GM21576 (cell line): Measurements from ENCODE around the gene ELMOD1.
"Not testable (repeated sequence)": the region's sequence is repeated elsewhere in the genome, so short reads cannot be mapped to it uniquely, and the experiment has no call there.

Experiments used
- ATAC-seq: cut with Tn5 transposase; IDR thresholded peaks from one replicate; pipeline ENCODE4 v1.9.1; 2021; ENCODE audit warnings: mild to moderate bottlenecking, moderate library complexity; ENCODE audit not compliant: unreplicated experiment

Gene ELMOD1

DNA sequence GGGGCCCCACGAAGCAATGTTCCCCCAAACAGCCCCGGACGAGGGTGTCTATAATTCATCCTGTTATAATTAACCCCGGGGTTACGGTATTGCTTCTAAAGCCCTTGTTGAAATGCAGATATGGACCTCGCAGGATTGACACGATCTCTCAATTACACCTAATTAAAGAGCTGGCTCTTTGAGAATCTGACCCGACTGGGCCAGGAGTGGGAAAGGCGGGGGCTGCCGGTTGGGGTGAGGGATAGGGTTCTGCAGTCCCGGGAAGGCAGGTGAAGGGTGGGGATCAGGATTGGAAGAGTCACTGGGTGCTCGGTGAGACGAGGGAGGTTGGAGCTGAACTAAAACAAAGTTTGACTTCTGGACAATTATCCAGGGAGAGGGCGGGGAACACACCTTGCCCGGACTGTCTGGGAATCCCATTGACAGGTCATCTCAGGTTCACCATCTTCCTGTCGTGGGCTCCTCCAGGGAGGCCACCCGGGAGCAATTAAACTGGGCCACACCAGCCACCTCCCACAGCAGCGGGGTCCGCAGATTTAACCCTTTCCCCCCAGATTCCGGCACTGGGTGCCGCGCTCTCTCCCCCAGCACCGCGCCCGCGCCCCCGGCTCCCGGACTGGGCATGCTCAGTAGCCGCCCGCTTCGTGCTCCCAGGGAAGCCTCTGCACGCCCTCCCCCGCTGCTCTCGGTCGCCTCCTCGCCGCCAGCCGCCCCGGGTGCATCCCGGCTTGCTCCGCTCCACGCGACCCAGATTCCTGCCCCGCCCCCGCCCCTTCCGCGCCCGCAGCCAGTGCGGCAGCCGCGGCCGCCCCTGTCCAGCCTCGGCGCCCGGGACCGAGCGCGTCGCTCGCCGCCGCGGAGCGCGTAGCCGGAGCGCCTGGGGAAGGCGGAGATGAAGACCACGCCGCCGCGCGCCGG, at the start of gene ELMOD1:
ELMOD1 (plus strand) TSS at position 688 of the 918 bp plus-strand sequence. CDS start 27,043 bp downstream, outside the sequence.
- peak; percentile 53 for ATAC-seq

DNA sequence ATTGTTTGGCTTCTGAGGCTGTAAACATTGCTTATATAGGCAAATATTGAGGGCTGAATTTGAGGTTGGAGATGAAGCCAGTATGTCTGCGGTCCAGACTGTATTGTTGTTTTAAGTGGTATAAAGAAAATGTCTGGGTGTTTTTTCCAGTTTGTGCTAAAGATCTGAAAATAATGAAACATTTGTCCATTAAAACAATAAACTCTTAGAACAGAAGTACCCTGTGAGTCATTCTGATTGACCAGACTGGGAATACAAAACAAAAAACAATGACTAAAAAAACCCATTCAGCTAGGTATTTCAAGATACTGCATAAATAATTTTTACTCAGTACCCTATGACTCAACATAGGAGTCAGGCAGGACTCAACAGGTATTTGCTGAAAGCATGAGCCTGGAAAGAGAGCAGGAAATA, 45.8 kb upstream of the ELMOD1 start:
- no peak for ATAC-seq

DNA sequence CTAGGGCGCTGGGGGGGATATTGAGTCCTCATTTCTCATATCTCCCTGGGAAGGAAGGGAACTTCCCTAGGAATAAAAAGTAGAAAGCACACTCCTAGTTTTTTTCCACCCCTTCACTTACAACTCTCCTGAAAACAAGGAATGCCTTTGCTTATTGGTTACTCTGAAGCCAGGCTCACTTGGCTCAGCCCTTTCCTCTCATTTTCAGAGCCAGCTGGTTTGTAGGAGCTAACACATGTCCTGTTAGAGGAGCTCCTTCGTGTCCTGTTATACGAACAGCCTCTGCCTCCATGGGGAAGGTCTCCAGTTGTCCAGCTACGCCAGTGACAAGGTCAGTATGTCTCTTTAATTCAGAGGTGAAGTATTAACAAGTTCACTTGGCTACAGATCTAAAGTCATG, 43.0 kb upstream of the ELMOD1 start:
- ATAC-seq = no peak

DNA sequence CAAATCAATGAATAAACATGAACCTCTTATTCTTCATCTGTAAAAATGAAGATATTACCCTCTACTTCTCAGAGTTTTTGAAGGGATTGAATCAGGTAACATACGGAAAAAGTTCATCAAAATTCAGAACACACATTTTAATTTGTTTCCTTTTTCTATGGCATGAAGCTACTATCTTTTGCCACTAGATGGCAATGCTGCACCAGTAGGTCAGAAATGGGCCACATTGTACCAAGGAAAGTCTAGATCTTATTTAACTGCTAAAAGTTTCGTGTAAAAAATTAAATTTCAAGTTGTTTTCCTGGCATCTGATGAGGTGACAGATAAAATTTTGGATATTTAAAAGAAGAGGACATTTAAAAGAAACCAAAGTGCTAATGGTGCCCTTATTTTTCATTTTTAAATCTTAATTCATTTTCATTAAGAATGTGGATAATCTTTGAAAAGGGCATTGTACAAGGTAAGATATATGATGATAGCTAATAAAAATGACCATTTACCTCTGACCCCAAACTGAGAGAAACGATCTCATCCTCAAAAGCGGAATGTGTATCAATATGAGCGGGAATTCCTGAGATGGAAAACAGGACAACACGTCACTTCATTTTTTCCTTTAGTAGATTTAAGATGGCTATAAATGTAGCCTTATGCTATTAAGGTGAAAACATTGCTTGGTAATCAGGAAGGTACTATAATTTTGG, 41.5 kb upstream of the ELMOD1 start:
- no peak for ATAC-seq

DNA sequence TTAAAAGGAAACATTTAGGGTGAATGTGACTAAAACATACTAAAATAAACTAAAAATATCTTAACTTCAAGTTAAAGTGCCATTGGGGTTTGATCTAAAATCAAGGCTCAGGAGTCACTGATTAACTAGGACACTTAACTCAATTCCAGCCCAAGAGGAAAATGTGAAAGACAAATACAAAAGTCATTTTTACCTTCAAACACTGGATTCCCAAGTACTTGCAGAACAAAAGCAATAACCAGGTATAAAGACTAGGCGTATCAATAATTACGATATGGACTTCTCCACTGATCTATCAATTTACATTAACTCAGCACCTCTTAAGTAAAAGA, 41.0 kb upstream of the ELMOD1 start:
- no peak for ATAC-seq

DNA sequence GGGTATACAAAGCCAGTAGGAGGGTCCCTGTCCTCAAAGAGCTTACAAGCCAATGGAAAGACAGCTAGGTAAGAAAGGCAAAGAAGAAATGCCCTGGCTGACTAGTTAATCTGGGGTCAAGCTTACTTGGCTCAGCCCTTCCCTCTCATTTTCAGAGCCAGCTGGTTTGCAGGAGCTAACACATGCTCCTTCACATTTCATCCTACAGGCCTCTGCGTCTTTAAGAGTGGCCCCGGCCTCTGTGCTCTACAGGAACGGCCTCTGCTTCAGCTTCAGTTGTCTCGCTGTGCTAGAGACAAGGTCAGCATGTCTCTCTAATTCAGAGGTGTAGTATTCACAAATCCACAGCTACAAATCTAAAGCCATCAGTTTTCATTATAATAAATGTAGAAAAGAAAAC, 40.6 kb upstream of the ELMOD1 start:
- ATAC-seq = no peak

DNA sequence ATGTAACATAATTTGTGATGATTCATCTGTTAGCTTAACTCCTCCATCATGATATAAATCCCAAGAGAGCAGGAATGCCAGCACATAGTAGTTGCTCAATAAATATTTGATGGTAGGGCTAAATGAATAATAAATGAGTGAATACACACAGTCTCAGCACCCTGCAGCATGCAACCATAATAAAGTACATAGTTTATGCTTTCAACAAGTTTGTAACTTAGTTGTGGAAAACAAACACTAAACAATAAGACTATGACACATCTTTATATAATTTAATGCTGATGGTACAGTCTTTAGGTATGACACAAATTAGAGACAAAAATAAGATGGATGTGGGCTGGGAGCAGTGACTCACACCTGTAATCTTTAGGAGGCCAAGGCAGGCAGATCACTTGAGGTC, 29.3 kb upstream of the ELMOD1 start:
- ATAC-seq = no peak

DNA sequence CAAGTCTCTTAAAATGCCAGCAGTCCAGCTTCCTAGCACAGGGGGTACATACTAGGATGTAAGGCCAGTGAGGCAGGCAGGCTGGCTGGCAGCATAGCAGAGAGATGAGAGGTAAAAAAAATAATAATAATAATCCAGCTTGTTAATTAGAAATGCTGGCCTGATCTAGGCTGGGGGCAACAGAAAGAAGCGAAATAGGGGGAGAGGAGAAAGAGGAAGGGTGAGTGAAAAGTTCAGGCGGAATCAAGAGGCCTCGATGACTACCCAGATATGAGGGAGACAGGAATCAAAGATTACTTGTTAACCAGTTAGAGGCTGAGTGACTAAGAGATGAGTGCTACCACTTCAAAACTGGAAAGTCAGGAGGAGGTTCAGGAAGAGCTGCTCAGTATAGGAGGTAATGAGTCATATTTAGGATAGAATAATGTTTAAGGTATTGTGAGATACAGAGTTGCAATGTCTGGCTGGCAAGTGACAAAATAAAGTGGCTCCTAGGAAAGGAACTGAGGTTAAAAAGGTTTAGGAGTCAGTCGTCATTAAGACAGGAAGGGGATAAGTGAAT, 28.2 kb upstream of the ELMOD1 start:
- ATAC-seq = no peak

DNA sequence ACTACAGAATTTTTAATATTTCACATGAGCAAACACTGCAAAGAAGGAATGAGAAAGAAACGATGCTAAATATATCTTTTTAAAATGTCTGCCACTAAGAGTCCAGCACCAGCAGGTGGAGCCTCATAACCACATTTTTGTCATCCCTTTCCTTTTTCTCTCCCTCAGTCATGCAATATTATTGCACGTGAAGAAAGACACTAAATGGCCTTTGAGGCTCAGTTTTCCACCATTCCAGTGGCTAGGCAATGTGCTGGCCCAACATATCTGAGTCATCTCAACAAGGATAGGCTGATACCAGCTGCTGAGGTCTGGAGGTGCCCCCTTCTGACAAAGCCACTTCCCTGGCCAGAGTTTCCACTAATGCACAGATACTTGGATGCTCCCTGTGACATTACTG, 27.2 kb upstream of the ELMOD1 start:
- ATAC-seq = peak; percentile 37

DNA sequence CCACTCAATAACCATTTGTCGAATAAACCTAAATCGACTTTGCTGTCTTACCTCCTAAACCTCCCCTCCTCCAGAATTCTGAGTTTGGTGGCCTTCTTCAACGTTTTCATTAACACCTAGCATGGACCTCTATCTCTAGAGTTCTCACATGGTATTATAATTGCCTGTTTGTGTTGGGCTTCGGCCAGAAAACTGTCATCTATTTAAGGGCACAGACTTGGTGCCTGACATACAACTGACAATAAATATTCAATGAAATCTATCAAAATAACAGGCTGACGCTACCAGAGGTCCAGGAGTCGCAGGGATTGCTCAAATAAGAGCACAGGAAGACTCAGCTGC, 26.1 kb upstream of the ELMOD1 start:
- no peak for ATAC-seq

DNA sequence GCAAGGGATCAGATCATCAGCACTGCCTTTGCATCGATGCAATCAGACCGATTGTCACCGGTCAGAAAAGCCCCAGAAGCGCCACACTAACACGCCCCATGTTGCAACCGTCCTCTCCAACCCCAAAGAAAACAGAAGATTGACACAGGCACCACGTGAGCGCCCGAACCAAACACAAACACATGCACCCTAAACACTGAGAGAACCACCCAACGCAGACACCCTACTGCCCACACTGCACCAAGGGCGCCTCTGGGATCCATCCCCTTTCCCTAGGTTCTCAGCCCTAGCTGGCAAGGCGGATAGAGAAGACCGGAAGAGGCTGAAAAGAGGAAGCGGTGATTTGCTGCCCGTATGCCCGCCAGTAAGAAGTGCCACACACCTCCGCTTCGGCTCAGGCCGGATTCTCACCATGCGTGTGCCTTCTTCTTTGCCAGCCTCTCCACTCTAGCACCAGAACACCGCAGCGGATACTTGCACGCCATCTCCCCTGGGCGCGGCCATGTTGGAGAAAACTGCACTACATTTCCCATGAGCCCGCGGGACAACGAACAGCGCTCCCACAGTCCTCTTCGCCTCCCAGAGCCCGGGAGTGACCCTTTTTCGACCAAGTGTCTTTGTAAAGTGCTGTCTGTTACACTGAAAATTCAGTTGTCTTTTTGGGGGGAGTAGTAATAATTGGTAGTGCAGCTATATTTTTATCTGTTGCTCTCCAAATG, 25.6 kb upstream of the ELMOD1 start, which contains the start of gene ALKBH8:
ALKBH8 (minus strand) TSS at position 517 of the 719 bp plus-strand sequence. CDS start 4,842 bp downstream, outside the sequence.
- peak; percentile 68 for ATAC-seq

DNA sequence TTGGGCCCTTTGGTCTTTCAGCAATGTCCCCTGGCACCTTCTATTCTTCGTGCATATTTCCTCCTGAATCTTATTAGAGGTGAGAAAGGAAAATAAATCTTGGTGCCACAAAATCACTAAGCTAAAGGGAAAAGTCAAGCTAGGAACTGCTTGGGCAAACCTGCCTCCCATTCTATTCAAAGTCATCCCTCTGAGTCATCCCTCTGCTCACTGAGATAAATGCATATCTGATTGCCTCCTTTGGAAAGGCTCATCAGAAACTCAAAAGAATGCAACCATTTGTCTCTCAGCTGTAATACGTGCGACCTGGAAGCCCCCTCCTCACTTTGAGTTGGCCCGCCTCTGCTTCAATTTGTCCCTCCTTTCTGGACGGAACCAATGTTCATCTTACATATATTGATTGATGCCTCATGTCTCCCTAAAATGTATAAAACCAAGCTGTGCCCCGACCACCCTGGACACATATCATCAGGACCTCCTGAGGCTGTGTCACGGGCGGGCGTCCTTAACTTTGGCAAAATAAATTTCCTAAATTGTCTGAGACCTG, 24.9 kb upstream of the ELMOD1 start:
- not testable (repeated sequence) for ATAC-seq

DNA sequence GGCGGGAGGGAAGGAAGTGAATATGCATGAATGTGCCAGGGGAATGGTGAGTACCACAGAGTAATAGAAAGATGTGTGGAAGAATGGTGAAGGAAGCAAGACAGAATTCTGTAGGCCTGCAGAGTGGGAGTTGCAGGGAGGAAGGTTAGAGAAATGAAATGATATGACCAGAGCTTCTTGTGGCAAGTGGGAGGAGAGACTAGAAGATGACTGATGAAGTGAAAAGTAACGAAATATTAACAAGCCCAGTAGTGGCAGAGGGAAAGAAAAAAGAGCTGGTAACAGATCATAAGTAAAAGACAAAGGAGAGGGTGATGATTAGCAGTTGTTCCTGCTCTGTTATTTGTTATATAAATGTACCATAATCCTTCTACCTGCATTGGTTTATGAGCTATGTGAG, 24.4 kb upstream of the ELMOD1 start:
- ATAC-seq = no peak

DNA sequence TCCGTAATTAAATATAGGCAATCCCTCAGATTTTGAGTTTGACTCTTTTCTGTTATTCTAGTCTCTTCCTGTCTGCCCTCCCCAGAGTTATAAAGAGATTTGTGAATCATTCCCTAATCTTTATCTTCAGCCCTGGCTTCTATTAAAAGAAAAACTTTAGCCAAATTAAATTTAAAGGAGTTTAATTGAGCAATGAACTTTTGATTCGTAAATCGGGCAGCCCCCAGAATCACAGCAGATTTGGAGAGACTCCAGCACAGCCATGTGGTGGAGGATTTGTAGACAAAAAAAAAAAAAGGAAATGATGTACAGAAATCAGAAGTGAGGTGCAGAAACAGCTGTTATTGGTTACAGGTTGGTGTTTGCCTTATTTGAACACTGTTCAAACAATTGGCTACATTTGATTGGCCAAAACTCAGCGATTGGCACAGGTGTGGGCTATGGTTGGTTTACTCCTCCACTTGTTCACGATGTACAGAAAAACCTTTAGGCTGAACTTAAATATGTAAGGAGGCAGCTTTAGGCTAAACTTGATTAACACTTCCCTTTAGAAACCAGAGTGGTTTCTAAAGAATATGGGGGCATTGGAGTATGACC, 23.1 kb upstream of the ELMOD1 start:
- peak; percentile 25 for ATAC-seq

DNA sequence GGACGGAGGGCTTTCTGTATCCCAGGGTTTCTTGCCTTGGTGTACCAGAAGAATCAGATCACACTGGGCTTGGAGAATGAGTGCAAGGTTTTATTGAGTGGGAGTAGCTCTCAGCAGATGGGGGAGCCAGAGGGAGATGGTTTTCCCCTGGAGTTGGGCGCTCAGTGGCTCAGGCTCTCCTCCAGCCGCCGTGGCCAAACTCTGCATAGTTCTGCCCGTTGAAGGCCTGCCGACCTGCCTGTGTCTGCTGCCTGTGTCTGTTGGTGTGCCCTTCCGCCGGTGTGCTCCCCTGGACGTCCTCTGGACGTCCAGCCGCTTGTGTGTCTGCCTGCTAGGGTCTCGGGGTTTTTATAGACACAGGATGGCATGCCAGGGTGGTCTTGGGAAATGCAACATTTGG, 20.9 kb upstream of the ELMOD1 start:
- no peak for ATAC-seq

DNA sequence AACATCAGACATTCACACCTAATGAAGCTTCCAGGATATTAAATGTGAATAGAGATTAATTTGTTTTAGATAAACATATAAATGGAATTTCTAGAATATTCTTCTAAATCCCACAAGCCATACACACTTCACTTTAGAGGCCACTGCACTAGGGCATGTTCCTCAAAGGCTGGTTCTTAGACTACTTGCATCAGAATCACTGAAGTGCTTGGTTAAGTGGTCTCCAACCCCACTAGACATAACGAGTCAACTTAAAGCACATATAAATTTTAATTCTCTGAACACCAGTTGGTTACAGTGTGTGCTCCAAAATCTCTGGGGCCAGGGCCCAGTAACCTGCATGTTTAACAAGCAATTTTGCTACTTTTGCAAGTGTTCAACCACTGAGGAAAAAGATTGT, 17.5 kb upstream of the ELMOD1 start:
- no peak for ATAC-seq

DNA sequence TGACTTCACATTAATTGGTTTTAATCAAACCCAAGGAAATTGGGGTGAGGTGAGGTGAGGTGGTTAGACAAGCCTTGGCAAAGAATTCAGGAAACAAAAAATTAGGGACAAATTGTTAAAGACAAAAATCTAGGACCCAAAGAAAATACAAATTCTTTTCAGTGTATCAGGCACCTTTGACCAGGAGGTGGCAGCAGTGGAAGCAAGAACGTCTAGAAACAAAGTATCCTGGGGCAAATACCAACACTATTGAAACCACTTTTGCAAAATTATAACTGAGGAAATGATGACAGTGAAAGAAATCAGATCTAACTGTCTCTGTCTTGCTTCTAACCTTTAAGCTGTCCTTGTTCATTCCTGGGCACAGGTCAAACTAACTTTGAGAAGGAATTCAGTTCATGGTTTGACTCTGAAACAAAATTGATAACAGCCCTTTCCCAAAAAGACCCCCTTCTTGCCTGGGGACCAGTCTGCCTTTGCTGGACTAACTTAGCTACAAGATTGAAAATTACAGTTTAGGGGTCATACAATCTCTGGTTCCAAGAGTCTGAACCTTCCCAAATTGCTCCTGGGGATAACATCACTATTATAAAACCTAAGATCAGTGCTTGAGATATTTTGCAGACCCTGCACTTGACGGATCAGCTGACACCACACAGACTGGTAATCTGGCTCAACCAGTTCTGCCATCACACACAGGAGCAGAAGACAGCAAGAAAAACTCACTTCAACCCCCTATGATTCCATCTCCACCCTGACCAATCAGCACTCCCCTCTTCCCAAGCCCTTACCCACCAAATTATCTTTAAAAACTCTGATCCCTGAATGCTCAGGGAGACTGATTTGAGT, 14.2 kb upstream of the ELMOD1 start:
- ATAC-seq = peak; percentile 46

DNA sequence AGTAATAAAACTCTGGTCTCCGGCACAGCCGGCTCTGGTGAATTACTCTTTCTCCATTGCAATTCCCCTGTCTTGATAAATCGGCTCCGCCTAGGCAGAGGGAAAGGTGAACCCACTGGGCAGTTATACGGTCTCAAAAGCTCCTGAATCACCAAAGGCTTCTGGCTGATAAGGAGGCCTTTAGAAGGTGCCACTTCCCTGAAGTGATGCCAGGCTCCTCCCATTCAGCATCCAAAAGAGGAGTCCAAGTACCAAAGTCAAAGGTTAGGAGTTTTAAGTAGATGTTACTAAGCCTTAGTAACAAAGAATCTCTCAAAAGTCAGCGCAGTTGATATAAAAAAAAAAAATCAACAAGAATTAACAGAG, 13.6 kb upstream of the ELMOD1 start:
- no peak for ATAC-seq

DNA sequence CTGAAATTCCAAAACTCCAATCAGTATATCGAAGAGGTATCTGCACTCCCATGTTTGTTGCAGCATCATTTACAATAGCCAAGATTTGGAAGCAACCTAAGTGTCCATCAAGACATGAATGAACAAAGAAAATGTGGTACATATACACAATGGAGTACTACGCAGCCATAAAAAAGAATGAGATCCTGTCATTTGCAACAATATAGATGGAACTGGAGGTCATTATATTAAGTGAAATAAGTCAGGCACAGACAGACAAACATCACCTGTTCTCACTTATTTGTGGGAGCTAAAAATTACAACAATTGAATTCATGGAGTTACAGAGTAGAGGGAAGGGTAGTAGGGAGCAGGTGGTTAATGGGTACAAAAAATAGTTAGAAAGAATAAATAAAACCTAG, 11.8 kb upstream of the ELMOD1 start:
- not testable (repeated sequence) for ATAC-seq

DNA sequence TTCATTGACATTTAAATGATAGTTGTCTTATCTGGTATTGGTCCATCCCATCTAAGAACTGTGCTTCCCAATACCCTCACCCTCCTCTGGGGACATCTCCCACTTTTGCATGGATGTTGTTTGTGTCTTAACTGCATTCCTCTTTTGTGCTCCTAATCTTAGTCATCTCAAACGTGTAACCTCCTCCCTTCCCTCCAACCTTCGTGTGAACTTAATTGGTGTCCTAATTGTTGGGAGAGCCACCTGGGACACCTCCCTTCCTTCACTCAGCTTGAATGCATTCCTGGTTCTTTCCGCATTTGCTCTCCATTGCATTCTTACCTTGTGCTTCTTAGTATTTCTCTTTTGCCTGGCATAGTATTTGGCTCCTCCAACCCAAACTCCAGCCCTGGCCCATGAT, 9.8 kb upstream of the ELMOD1 start:
- ATAC-seq = no peak
